Skeletal muscle tissue (tissue), 4 donors: ENCODE results near the gene SNX19. TPM values are rescaled to one million over a fixed set of nuclear protein-coding genes. Genes with fewer than 3 reads are reported as not detected.
A peak's percentile ranks its signal among the peaks of the same experiment; 100 is the strongest.

ENCODE experiments used
- H3K27ac ChIP-seq: one replicate; pipeline ENCODE4 v1.7.0; 2013; ENCODE audit warnings: mild to moderate bottlenecking, low read depth, low read length, inconsistent platforms
- H3K27me3 ChIP-seq, 3 donors: one replicate each; pipeline ENCODE4 v1.7.0; 2013; ENCODE audit warnings: low read length in 3 of 3; ENCODE audit not compliant: control insufficient read depth in 3 of 3, insufficient read depth in 3 of 3
- H3K36me3 ChIP-seq, 3 donors: one replicate each; pipeline ENCODE4 v1.7.0; 2013; ENCODE audit warnings: low read length in 3 of 3; ENCODE audit not compliant: control insufficient read depth in 3 of 3, insufficient read depth in 3 of 3
- H3K4me1 ChIP-seq, 3 donors: one replicate each; pipeline ENCODE4 v1.7.0; 2013; ENCODE audit warnings: low read length in 3 of 3, mild to moderate bottlenecking in 3 of 3; ENCODE audit not compliant: control insufficient read depth in 3 of 3, insufficient read depth in 3 of 3
- H3K4me3 ChIP-seq, 3 donors: one replicate each; pipeline ENCODE4 v1.7.0; 2013; ENCODE audit warnings: low read length in 3 of 3
- H3K9ac ChIP-seq, 3 donors: one replicate each; pipeline ENCODE4 v1.7.0; 2013; ENCODE audit warnings: low read length in 3 of 3, mild to moderate bottlenecking in 3 of 3, moderate library complexity in 2 of 3, low read depth in 1 of 3
- H3K9me3 ChIP-seq, 3 donors: one replicate each; pipeline ENCODE4 v1.7.0; 2013; ENCODE audit warnings: low read length in 3 of 3; ENCODE audit not compliant: control insufficient read depth in 3 of 3
- total RNA-seq: library from RNA; depleted of rRNA; stranded (reverse); fragments of >200 nt; gene quantifications from one replicate; pipeline ENCODE4 v1.2.3, GENCODE V29; 2014
- donor health status: Osteomylitis.

SNX19 gene
- total RNA-seq, 1 donor from 2014 or later: 31.3 TPM

DNA sequence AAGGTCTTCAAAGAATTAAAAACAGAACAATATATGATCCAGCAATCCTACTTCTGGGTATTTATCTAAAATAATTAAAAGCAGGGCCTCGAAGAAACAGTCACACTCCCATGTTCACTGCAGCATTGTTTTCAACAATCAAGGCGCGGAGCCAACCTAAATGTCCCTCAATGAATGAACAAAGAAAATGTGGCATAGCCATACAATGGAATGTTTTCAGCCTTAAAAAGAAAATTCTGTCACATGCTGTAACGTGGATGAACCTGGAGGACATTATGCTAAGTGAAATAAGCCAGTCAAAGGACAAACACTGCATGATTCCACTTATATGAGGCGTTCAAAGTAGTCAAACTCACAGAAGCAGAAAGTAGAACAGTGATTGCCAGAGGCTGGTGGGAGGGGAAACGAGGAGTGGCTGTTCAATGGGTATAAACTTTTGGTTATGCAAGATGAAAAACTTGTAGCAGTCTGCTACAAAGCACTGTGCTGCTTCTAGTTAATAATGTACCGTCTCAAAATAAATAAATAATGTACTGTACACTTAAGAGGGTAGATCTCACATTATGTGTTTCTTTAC is 41.2 kb downstream of the SNX19 start:
- Histone ChIP-seq H3K27ac (no peak overlapping the region), H3K9ac (no peak overlapping the region), H3K36me3 (peaks cover 24 to 56% (median 41%) of the 10 kb centered on the region in 3 donors), H3K9me3 (no peaks in the 10 kb centered on the region), H3K27me3 (no peaks in the 10 kb centered on the region), H3K4me3 (no peak overlapping the region), H3K4me1 (peaks cover 28 to 33% (median 31%) of the 10 kb centered on the region in 3 donors)

- peaks cover 28 to 33% (median 31%) of the 10 kb centered on the region in 3 donors for H3K4me1 ChIP-seq
- H3K9ac ChIP-seq: no peak overlapping the region
These were observed 41.9 kb downstream of the SNX19 start for GRCh38 chr11:130874396-130874795.

GRCh38 chr11:130873761-130874160 is 42.5 kb downstream of the SNX19 start:
- Histone ChIP-seq H3K27ac (peak overlapping the region; percentile 82), H3K4me3 (no peak overlapping the region), H3K4me1 (peaks cover 28 to 36% (median 31%) of the 10 kb centered on the region in 3 donors), H3K9ac (no peak overlapping the region), H3K36me3 (peaks cover 17 to 43% (median 31%) of the 10 kb centered on the region in 3 donors), H3K9me3 (no peaks in the 10 kb centered on the region), H3K27me3 (no peaks in the 10 kb centered on the region)

More at GRCh38 chr11:130874396-130874795, 41.9 kb downstream of the SNX19 start:
- Histone ChIP-seq H3K27ac (no peak overlapping the region), H3K9me3 (no peaks in the 10 kb centered on the region), H3K27me3 (no peaks in the 10 kb centered on the region), H3K4me3 (no peak overlapping the region), H3K36me3 (peaks cover 22 to 49% (median 37%) of the 10 kb centered on the region in 3 donors)

- Histone ChIP-seq H3K9me3 (no peaks in the 10 kb centered on the region), H3K4me1 (peaks cover 28 to 38% (median 31%) of the 10 kb centered on the region in 3 donors), H3K27me3 (no peaks in the 10 kb centered on the region), H3K9ac (peak overlapping the region; percentile 36 to 68 (median 58)), H3K4me3 (peak overlapping the region in 2 of 3 donors; percentile 17 to 18), H3K36me3 (peaks cover 11 to 36% (median 23%) of the 10 kb centered on the region in 3 donors), H3K27ac (peak overlapping the region; percentile 82)
These were observed 43.3 kb downstream of the SNX19 start for GRCh38 chr11:130872981-130873380.

- peaks cover 30 to 41% (median 33%) of the 10 kb centered on the region in 3 donors for H3K4me1 ChIP-seq
- H3K36me3 ChIP-seq: peaks cover 7 to 31% (median 19%) of the 10 kb centered on the region in 3 donors
- peak overlapping the region; percentile 36 to 68 (median 58) for H3K9ac ChIP-seq
- peak overlapping the region; percentile 17 to 35 (median 18) for H3K4me3 ChIP-seq
- H3K27ac ChIP-seq: peak overlapping the region; percentile 82
- no peaks in the 10 kb centered on the region for H3K9me3 ChIP-seq
- H3K27me3 ChIP-seq: no peaks in the 10 kb centered on the region
These were observed 43.8 kb downstream of the SNX19 start for GRCh38 chr11:130872513-130872912.

DNA sequence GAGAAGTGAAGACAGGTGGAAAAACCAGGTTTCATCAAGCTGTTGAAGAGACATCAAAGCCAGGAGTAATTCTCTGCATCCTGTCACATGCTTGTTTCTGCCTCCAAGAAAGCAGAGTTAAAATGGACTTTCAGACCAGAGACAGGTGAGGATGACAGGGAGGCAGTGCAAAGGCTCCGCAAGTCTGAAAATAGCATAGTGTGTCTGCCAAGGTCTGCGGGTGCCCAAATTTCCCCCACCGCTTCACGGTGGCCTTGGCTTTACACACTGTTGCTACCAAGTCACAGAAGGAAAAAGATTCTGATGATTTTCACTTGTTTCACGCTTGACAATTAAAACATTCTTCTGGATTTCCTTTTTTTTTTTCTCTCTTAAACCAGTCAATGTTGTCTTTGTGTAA is 44.2 kb downstream of the SNX19 start:
- H3K9ac ChIP-seq: peak overlapping the region; percentile 36 to 68 (median 58)
- H3K27me3 ChIP-seq: no peaks in the 10 kb centered on the region
- no peaks in the 10 kb centered on the region for H3K9me3 ChIP-seq
- peak overlapping the region in 1 of 3 donors; percentile 35 for H3K4me3 ChIP-seq
- peaks cover 34 to 44% (median 37%) of the 10 kb centered on the region in 3 donors for H3K4me1 ChIP-seq
- H3K36me3 ChIP-seq: peaks cover 3 to 27% (median 15%) of the 10 kb centered on the region in 3 donors
- peak overlapping the region; percentile 82 for H3K27ac ChIP-seq

- no peaks in the 10 kb centered on the region for H3K9me3 ChIP-seq
- peak overlapping the region in 1 of 3 donors; percentile 58 for H3K9ac ChIP-seq
- H3K4me3 ChIP-seq: no peak overlapping the region
- H3K27ac ChIP-seq: peak overlapping the region; percentile 82
- no peaks in the 10 kb centered on the region for H3K27me3 ChIP-seq
- peaks cover 37 to 49% (median 42%) of the 10 kb centered on the region in 3 donors for H3K4me1 ChIP-seq
- H3K36me3 ChIP-seq: peaks cover 0 to 22% (median 11%) of the 10 kb centered on the region in 3 donors
These were observed 44.7 kb downstream of the SNX19 start for GRCh38 chr11:130871616-130872015.

GRCh38 chr11:130868721-130869390 is 47.4 kb downstream of the SNX19 start:
- no peaks in the 10 kb centered on the region for H3K27me3 ChIP-seq
- no peak overlapping the region for H3K27ac ChIP-seq
- H3K4me1 ChIP-seq: peaks cover 52 to 69% (median 63%) of the 10 kb centered on the region in 3 donors
- H3K9me3 ChIP-seq: no peaks in the 10 kb centered on the region
- H3K4me3 ChIP-seq: no peak overlapping the region
- H3K9ac ChIP-seq: no peak overlapping the region
- peaks cover 0 to 7% (median 5%) of the 10 kb centered on the region in 3 donors for H3K36me3 ChIP-seq

- H3K9me3 ChIP-seq: no peaks in the 10 kb centered on the region
- no peak overlapping the region for H3K27ac ChIP-seq
- H3K9ac ChIP-seq: no peak overlapping the region
- H3K4me3 ChIP-seq: no peak overlapping the region
- no peaks in the 10 kb centered on the region for H3K27me3 ChIP-seq
- peaks cover 50 to 64% (median 63%) of the 10 kb centered on the region in 3 donors for H3K4me1 ChIP-seq
- peaks cover 0 to 7% (median 5%) of the 10 kb centered on the region in 3 donors for H3K36me3 ChIP-seq
These were observed 48.1 kb downstream of the SNX19 start for GRCh38 chr11:130868086-130868710.
